Bronchial epithelial cell (primary cell): ENCODE measurements around the gene IDH2. TPM values are rescaled to one million over a fixed set of nuclear protein-coding genes. Genes with fewer than 3 reads are reported as not detected.

ENCODE experiments used
- DNase-seq: peaks from one replicate; pipeline ENCODE4 v3.0.0-alpha.2; 2010; ENCODE audit warnings: low read depth
- FAIRE-seq: peaks from 2 replicates; lab custom pipeline; 2011; peaks lifted over from hg19 to GRCh38; lab: Jason Lieb, UNC
- H3K27me3 ChIP-seq: 2 replicates; pipeline ENCODE4 v1.5.1; 2011; ENCODE audit warnings: low read length; ENCODE audit not compliant: control insufficient read depth, insufficient read depth
- H3K36me3 ChIP-seq: 2 replicates; pipeline ENCODE4 v1.5.1; 2011; ENCODE audit warnings: low read length; ENCODE audit not compliant: control insufficient read depth, insufficient read depth
- H3K4me3 ChIP-seq: 2 replicates; pipeline ENCODE4 v1.5.1; 2011; ENCODE audit warnings: mild to moderate bottlenecking, low read depth, low read length, control low read depth
- total RNA-seq: library from RNA; depleted of rRNA; stranded (reverse); fragments of >200 nt; gene quantifications from 2 replicates; pipeline ENCODE4 v1.2.1, GENCODE V29; 2014
- TF ChIP-seq, protein P1 (sequence below): IDR thresholded peaks from 2 replicates; pipeline ENCODE4 v1.5.1; 2011; ENCODE audit warnings: mild to moderate bottlenecking, moderate library complexity, low read length, control low read depth, inconsistent platforms; ENCODE audit not compliant: insufficient read depth, severe bottlenecking

The IDH2 gene
- total RNA-seq, 1 donor from 2014 or later, result 29.5 TPM

DNA sequence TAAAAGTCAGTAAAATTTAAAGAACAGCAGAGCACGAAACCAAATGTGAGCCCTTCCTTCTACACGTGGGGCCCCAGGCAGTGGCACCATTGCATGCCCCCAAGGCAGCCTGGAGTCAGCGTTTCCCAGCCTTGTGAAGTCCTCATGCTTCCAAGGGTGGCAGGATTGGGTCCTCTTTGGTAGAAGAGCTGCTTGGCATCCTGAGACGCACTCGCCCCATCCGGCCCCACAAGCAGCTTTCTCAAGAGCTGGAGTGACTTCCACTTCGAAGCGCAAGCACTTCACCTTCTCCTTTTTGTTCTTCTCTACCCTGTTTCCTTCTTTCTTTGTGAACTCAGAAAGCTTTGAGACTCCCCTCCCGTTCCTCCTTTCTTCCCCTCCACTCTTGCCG is 66.4 kb downstream of the IDH2 start:
- FAIRE-seq (no peak), DNase-seq (no peak)
- H3K4me3 ChIP-seq, result no peak overlapping the region
- H3K36me3 ChIP-seq, result no peaks in the 10 kb centered on the region
- TF ChIP-seq, protein P1, sequence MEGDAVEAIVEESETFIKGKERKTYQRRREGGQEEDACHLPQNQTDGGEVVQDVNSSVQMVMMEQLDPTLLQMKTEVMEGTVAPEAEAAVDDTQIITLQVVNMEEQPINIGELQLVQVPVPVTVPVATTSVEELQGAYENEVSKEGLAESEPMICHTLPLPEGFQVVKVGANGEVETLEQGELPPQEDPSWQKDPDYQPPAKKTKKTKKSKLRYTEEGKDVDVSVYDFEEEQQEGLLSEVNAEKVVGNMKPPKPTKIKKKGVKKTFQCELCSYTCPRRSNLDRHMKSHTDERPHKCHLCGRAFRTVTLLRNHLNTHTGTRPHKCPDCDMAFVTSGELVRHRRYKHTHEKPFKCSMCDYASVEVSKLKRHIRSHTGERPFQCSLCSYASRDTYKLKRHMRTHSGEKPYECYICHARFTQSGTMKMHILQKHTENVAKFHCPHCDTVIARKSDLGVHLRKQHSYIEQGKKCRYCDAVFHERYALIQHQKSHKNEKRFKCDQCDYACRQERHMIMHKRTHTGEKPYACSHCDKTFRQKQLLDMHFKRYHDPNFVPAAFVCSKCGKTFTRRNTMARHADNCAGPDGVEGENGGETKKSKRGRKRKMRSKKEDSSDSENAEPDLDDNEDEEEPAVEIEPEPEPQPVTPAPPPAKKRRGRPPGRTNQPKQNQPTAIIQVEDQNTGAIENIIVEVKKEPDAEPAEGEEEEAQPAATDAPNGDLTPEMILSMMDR, result no peak
- H3K27me3 ChIP-seq, result no peaks in the 10 kb centered on the region

DNA sequence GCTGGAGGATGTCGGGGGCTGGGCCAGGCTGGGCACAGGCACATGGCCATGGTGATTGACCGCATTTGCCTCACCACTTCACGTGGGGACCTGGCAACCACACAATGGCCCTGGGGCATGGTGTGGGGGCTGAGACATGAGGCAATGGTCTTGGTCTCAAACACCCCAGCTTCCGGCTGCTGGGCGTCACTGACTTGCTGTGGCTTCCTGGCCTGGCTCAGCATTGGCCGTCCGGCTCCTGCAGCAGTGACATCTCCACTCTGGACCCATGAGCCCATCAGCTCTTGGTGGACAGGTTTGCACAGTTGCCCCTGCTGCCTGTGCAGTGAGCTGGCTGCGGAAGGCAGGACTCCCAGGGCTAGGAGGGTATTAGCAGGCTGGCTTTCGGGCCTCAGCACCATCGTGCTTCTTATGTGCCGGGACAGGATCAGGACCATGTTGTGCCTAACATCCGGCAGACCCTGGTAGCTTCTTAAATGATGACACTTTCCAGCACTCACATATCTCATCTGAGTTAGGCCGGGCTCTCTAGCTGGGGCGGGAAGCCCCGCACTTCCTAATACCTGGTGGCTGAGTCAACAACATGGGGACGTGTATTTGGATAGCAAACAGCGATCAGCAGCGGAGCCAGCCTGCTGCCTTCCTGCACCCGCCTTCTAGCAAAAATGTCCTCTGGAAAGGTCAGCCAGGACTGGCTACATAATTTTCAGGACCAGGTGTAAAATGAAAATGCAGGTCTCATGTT is 67.0 kb downstream of the IDH2 start:
- Histone ChIP-seq H3K4me3 (no peak overlapping the region), H3K27me3 (no peaks in the 10 kb centered on the region), H3K36me3 (no peaks in the 10 kb centered on the region)
- FAIRE-seq (no peak), DNase-seq (peak; percentile 74)
- TF ChIP-seq, protein P1, result no peak

DNA sequence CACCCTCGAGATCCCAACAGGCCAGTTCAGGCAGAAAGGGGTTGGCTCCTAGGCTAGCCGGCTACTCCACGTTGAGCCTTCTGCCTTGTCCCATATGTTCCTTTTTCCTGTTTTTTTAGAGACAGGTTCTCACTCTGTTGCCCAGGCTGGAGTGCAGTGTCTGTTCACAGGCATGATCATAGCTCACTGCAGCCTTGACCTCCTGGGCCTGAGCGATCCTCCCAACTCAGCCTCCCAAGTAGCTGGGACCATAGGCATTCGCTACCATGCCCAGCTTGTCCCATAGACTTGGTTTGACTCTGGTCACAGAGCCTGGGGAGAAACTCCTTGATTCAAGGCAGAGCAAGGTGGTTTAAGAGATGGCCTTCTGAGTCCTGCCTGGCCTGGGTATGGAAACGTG is 68.8 kb downstream of the IDH2 start:
- H3K4me3 ChIP-seq, result no peak overlapping the region
- TF ChIP-seq, protein P1, result no peak
- H3K36me3 ChIP-seq, result no peaks in the 10 kb centered on the region
- FAIRE-seq (no peak), DNase-seq (no peak)
- no peaks in the 10 kb centered on the region for H3K27me3 ChIP-seq

Other genes starting within 250 kb of the IDH2 start
- gene AP3S2, start 208.5 kb downstream of the IDH2 start, total RNA-seq, result 50.6 and 51.3 TPM in 2 replicates
- 4.5 and 12.9 TPM in 2 replicates for gene ARPIN, start 189.5 kb downstream of the IDH2 start, total RNA-seq
- 7.6 and 11.9 TPM in 2 replicates for gene ZNF710, start 101.1 kb downstream of the IDH2 start, total RNA-seq
- 90.6 and 156 TPM in 2 replicates for gene SEMA4B, start 98.9 kb upstream of the IDH2 start, total RNA-seq
- gene CIB1, start 131.5 kb upstream of the IDH2 start, total RNA-seq, result 41.1 and 50.2 TPM in 2 replicates
- gene GDPGP1, start 131.7 kb upstream of the IDH2 start, total RNA-seq, result 2.0 and 2.9 TPM in 2 replicates
- gene TTLL13, start 147.1 kb upstream of the IDH2 start, total RNA-seq, result under 0.01 TPM in 2 replicates
- 99.1 and 114 TPM in 2 replicates for gene NGRN, start 163.2 kb upstream of the IDH2 start, total RNA-seq
- gene ZNF774, start 249.8 kb upstream of the IDH2 start, total RNA-seq, result 3.3 and 4.2 TPM in 2 replicates